GM12878 (cell line): ENCODE results near the gene SRRD. TPM values are rescaled to one million over a fixed set of nuclear protein-coding genes. Genes with fewer than 3 reads are reported as not detected.

Experiments used
- ATAC-seq: fragments of 200-7000 bp; cut with Tn5 transposase; 3 replicates; pipeline ENCODE4 v1.9.1; 2020; ENCODE audit warnings: mild to moderate bottlenecking, moderate library complexity
- BruUV-seq: library from RNA; stranded (reverse); fragments of 400-500 nt; replicated peaks from 2 replicates; lab custom pipeline; 2021; lab: Mats Ljungman, UMichigan
- CTCF ChIA-PET: fragments of 300-600 bp; sonication (Branson Sonifier 250); formaldehyde crosslinking; extraction: SDS; loops from one replicate; lab custom pipeline; 2021; ENCODE audit warnings: inconsistent platforms; lab: Yijun Ruan, JAX
- POLR2A ChIA-PET: fragments of 350-600 bp; formaldehyde crosslinking; extraction: SDS; loops from one replicate; lab custom pipeline; 2021; ENCODE audit warnings: inconsistent platforms; lab: Charles Lee
- RAD21 ChIA-PET: fragments of 300-600 bp; sonication (Branson Sonifier 250); formaldehyde crosslinking; loops from one replicate; lab custom pipeline; 2023; ENCODE audit warnings: antibody characterized with exemption; ENCODE audit not compliant: unreplicated experiment; lab: Charles Lee
- SMC1A ChIA-PET: fragments of 300-600 bp; sonication (Branson Sonifier 250); formaldehyde crosslinking; loops from one replicate; lab custom pipeline; 2023; ENCODE audit not compliant: unreplicated experiment, uncharacterized antibody; lab: Charles Lee
- DNase-seq: peaks from one replicate; pipeline ENCODE4 v3.0.0-alpha.2; 2011; ENCODE audit warnings: low read depth, low spot score
- FAIRE-seq: peaks from 3 replicates; lab custom pipeline; 2011; peaks lifted over from hg19 to GRCh38; lab: Jason Lieb, UNC
- H2AFZ ChIP-seq: 2 replicates; pipeline ENCODE4 v1.6.0; 2011; ENCODE audit warnings: low read depth, low read length, control low read depth; ENCODE audit not compliant: control insufficient read depth
- H3K27ac ChIP-seq: 2 replicates; pipeline ENCODE4 v1.5.1; 2011; ENCODE audit warnings: control low read depth; ENCODE audit not compliant: control insufficient read depth, insufficient read depth
- H3K27me3 ChIP-seq, 2 experiments: replicated peaks in 1 of 2; 2 replicates each; pipeline versions ENCODE4 v1.6.0 to v1.6.1; 2011; ENCODE audit warnings: low read length in 1 of 2; ENCODE audit not compliant: control insufficient read depth in 2 of 2, insufficient read depth in 2 of 2
- H3K36me3 ChIP-seq, 2 experiments: 2 replicates each; pipeline ENCODE4 v1.5.1; 2011; ENCODE audit warnings: low read length in 1 of 2; ENCODE audit not compliant: control insufficient read depth in 2 of 2, insufficient read depth in 2 of 2
- H3K4me1 ChIP-seq: 2 replicates; pipeline ENCODE4 v1.6.1; 2011; ENCODE audit warnings: mild to moderate bottlenecking, low read length, moderate library complexity, mixed read lengths; ENCODE audit not compliant: control insufficient read depth, insufficient read depth
- H3K4me2 ChIP-seq: 2 replicates; pipeline ENCODE4 v1.6.0; 2011; ENCODE audit warnings: control low read depth; ENCODE audit not compliant: control insufficient read depth, insufficient read depth
- H3K4me3 ChIP-seq: fragments of 200-600 bp; sonication (generic); 2 replicates; pipeline ENCODE4 v1.5.1; 2016
- H3K79me2 ChIP-seq: 2 replicates; pipeline ENCODE4 v1.6.0; 2011; ENCODE audit warnings: low read length; ENCODE audit not compliant: control insufficient read depth, insufficient read depth
- H3K9ac ChIP-seq: 2 replicates; pipeline ENCODE4 v1.8.0; 2011; ENCODE audit warnings: low read length, control low read depth, mixed read lengths; ENCODE audit not compliant: control insufficient read depth, insufficient read depth
- H3K9me3 ChIP-seq: replicated peaks from 3 replicates; pipeline ENCODE4 v1.5.1; 2011; ENCODE audit warnings: mild to moderate bottlenecking, low read length; ENCODE audit not compliant: control insufficient read depth, insufficient read depth
- H4K20me1 ChIP-seq: 2 replicates; pipeline ENCODE4 v1.6.0; 2011; ENCODE audit not compliant: control insufficient read depth, insufficient read depth
- ATF2 ChIP-seq: IDR thresholded peaks from 2 replicates; pipeline ENCODE4 v1.6.1; 2012; ENCODE audit warnings: low read length, inconsistent platforms
- BRCA1 ChIP-seq: IDR thresholded peaks from 2 replicates; pipeline ENCODE4 v1.6.1; 2011; ENCODE audit warnings: low read depth, low read length, improper control_type of control experiment
- CREB1 ChIP-seq: IDR thresholded peaks from 2 replicates; pipeline ENCODE4 v1.6.1; 2012; ENCODE audit warnings: low read depth, mild to moderate bottlenecking, inconsistent platforms
- CREM ChIP-seq: IDR thresholded peaks from 2 replicates; pipeline ENCODE4 v1.6.1; 2014; ENCODE audit warnings: antibody characterized with exemption, low read depth
- EZH2 ChIP-seq: IDR thresholded peaks from 2 replicates; pipeline ENCODE4 v1.6.1; 2012; ENCODE audit warnings: low read depth, mild to moderate bottlenecking, control low read depth, inconsistent platforms, low read length, borderline replicate concordance; ENCODE audit not compliant: control insufficient read depth
- HDGF ChIP-seq: fragments of 450-650 bp; IDR thresholded peaks from 2 replicates; pipeline ENCODE4 v1.6.1; 2016; ENCODE audit warnings: antibody characterized with exemption
- PKNOX1 ChIP-seq: fragments of 450-650 bp; IDR thresholded peaks from 2 replicates; pipeline ENCODE4 v1.6.1; 2016; ENCODE audit warnings: mild to moderate bottlenecking
- SIX5 ChIP-seq: IDR thresholded peaks from 2 replicates; pipeline ENCODE4 v1.6.1; 2011; ENCODE audit warnings: mild to moderate bottlenecking, low read depth, low read length, moderate library complexity; ENCODE audit not compliant: severe bottlenecking
- STAT1 ChIP-seq: fragments of 450-650 bp; conservative IDR thresholded peaks from 2 replicates; pipeline ENCODE4 v1.6.1; 2014; ENCODE audit warnings: antibody characterized with exemption, mild to moderate bottlenecking
- TBL1XR1 ChIP-seq: IDR thresholded peaks from 2 replicates; pipeline ENCODE4 v1.6.1; 2012; ENCODE audit warnings: low read depth, low read length, improper control_type of control experiment
- WGBS: methylation state at CpG from one replicate; pipeline ENCODE4 v1.1.6; 2016; ENCODE audit warnings: low lambda C conversion rate; ENCODE audit not compliant: insufficient replicate concordance, insufficient coverage; ENCODE audit errors: missing lambda C conversion rate; 5-methylcytosine and 5-hydroxymethylcytosine counted together
- in situ Hi-C: fragments of 300-500 bp; cut with MboI; formaldehyde crosslinking; loops from 9 replicates; pipeline ENCODE4 v1.14.3; 2018; ENCODE audit warnings: mixed read lengths
- intact Hi-C: fragments of 100-400 bp; cut with micrococcal nuclease; formaldehyde crosslinking; loops from one replicate; pipeline ENCODE4 v1.14.2; 2022; ENCODE audit not compliant: unreplicated experiment
- polyA plus RNA-seq, 11 experiments: library from polyadenylated mRNA; depleted of rRNA in 4 of 11; unstranded in 6 of 11; stranded (reverse) in 5 of 11; fragments of >200 nt; fragmentation: Nextera tagmentation in 4 of 11; fragmentation: Illumina TruSeq in 1 of 11; extraction: Ambion mirVana in 4 of 11; extraction: Trizol in 1 of 11; gene quantifications; 1 replicate in 1 of 11; 2 replicates in 10 of 11; pipeline versions ENCODE4 v1.2.1 to v1.2.3, GENCODE V29; 2011 to 2016; ENCODE audit warnings: inconsistent platforms in 2 of 11, missing spikeins in 2 of 11, low read depth in 1 of 11
- total RNA-seq, 4 experiments: library from RNA; depleted of rRNA in 3 of 4; stranded (reverse); fragments of >200 nt in 3 of 4; fragmentation: Illumina TruSeq in 1 of 4; extraction: Trizol in 1 of 4; gene quantifications; 2 replicates each; pipeline versions ENCODE4 v1.2.1 to v1.2.3, GENCODE V29; 2013 to 2021

Gene SRRD
- total and polyA plus RNA-seq, 10 of the 15 experiments (the other 5 are each of a cell fraction or from before 2014, with no cell fraction given): 4.1 to 50.6 (median 27.5) TPM

GRCh38 chr22:26462641-26463040, 21.0 kb upstream of the SRRD start (continued):
- no peak for TF ChIP-seq TBL1XR1

GRCh38 chr22:26463101-26463661, 20.5 kb upstream of the SRRD start:
- H2AFZ ChIP-seq: no peak overlapping the region
- TF ChIP-seq EZH2: no peak
- TF ChIP-seq HDGF: no peak
- TF ChIP-seq STAT1: no peak
- TF ChIP-seq SIX5: no peak
- no peak for TF ChIP-seq BRCA1
- TF ChIP-seq PKNOX1: no peak
- TF ChIP-seq CREB1: no peak
- TF ChIP-seq ATF2: no peak
- TF ChIP-seq CREM: no peak
- RAD21 ChIA-PET: interaction anchor here (1.0 to 2.4 kb wide), 4 partner anchors 16 to 99 kb away, joined by 3 to 11 read pairs (median 10); no protein-coding TSS in a partner anchor
- SMC1A ChIA-PET: interaction anchor here (1.0 to 5.1 kb wide), 8 partner anchors 10 to 98 kb away, joined by 3 to 73 read pairs (median 5); no protein-coding TSS in a partner anchor
- no TSS peak for BruUV-seq
- no peak for DNase-seq
- in situ Hi-C loops: loop anchor here (5.0 kb wide), 2 partner anchors 61 to 96 kb away; no protein-coding TSS in a partner anchor
- no peaks in the 10 kb centered on the region for H4K20me1 ChIP-seq
- H3K27me3 ChIP-seq: no peaks in the 10 kb centered on the region
- no peak overlapping the region for H3K27ac ChIP-seq
- no peak overlapping the region for H3K9ac ChIP-seq
- POLR2A ChIA-PET: no interaction called here
- peaks cover 5% of the 10 kb centered on the region for H3K79me2 ChIP-seq
- H3K9me3 ChIP-seq: no peaks in the 10 kb centered on the region
- CTCF ChIA-PET: interaction anchor here (0.9 to 5.5 kb wide), 5 partner anchors 19 to 871 kb away, joined by 3 to 124 read pairs (median 47); partner anchors contain the start of genes HPS4 and SRRD
- no peak overlapping the region for H3K4me2 ChIP-seq
- no peak for ATAC-seq
- H3K36me3 ChIP-seq: peaks cover 29 to 41% of the 10 kb centered on the region in 2 experiments
- H3K4me3 ChIP-seq: no peak overlapping the region
- intact Hi-C loops: no loop called here
- 70% methylated on average over 10 of the region's 10 CpGs for WGBS
- H3K4me1 ChIP-seq: no peaks in the 10 kb centered on the region
- FAIRE-seq: no peak
